Measurements from ENCODE around the gene SLC22A1. TPM values are rescaled to one million over a fixed set of nuclear protein-coding genes. Genes with fewer than 3 reads are reported as not detected.
A peak's percentile ranks its signal among the peaks of the same experiment; 100 is the strongest.

Gene SLC22A1
- total and polyA plus RNA-seq, 2 of the 13 experiments (the other 11 are each of a cell fraction or from before 2014, with no cell fraction given), result 0.80 to 0.87 TPM

- TF ChIP-seq ZNF296 (CRISPR knock-in tag; conservative IDR thresholded peaks at IDR 0.05) (no peak), FOXM1 (CRISPR knock-in tag; IDR thresholded peaks at IDR 0.05) (no peak), ZGPAT (CRISPR knock-in tag; IDR thresholded peaks at IDR 0.05) (no peak), KDM2A (CRISPR knock-in tag; IDR thresholded peaks at IDR 0.05; ENCODE audit: borderline replicate concordance, low read depth) (no peak), SKIL (CRISPR knock-in tag; IDR thresholded peaks at IDR 0.05; ENCODE audit: borderline replicate concordance) (no peak), ATF1 (CRISPR knock-in tag; IDR thresholded peaks at IDR 0.05) (no peak), ZNF10 (CRISPR knock-in tag; IDR thresholded peaks at IDR 0.05; ENCODE audit: borderline replicate concordance, low read depth) (no peak), ZNF33A (CRISPR knock-in tag; IDR thresholded peaks at IDR 0.05; ENCODE audit: borderline replicate concordance) (no peak), IRF2 (CRISPR knock-in tag; IDR thresholded peaks at IDR 0.05) (0 out of 2 replicates have a peak, but pooled peaks have one; percentile 16), ZMAT5 (CRISPR knock-in tag; IDR thresholded peaks at IDR 0.05; ENCODE audit: borderline replicate concordance, low read depth) (no peak), RBAK (CRISPR knock-in tag; IDR thresholded peaks at IDR 0.05) (no peak), U2AF1 (optimal IDR thresholded peaks at IDR 0.05; ENCODE audit: low read depth, low read length) (no peak), SP5 (CRISPR knock-in tag; IDR thresholded peaks at IDR 0.05; ENCODE audit: borderline replicate concordance, low read depth) (no peak), ZNF3 (CRISPR knock-in tag; IDR thresholded peaks at IDR 0.05) (peak; percentile 86), ZBTB2 (CRISPR knock-in tag; IDR thresholded peaks at IDR 0.05; ENCODE audit: low read depth) (no peak), SMC3 (IDR thresholded peaks at IDR 0.05; ENCODE audit: low read length) (peak; percentile 94), ZNF124 (CRISPR knock-in tag; IDR thresholded peaks at IDR 0.05) (no peak), ELF3 (CRISPR knock-in tag; IDR thresholded peaks at IDR 0.05) (no peak), ZMYM3 (CRISPR knock-in tag; IDR thresholded peaks at IDR 0.05) (no peak), SIX4 (CRISPR knock-in tag; IDR thresholded peaks at IDR 0.05) (no peak), GATA4 (IDR thresholded peaks at IDR 0.05; ENCODE audit: borderline replicate concordance, low read depth) (no peak), ZMAT3 (CRISPR knock-in tag; conservative IDR thresholded peaks at IDR 0.05) (no peak; the same call in 1 of the 2 replicates), BORCS8-MEF2B (CRISPR knock-in tag; IDR thresholded peaks at IDR 0.05) (peak; percentile 67; the same call in 1 of the 2 replicates), AHR (CRISPR knock-in tag; IDR thresholded peaks at IDR 0.05) (no peak), ZNF331 (CRISPR knock-in tag; IDR thresholded peaks at IDR 0.05) (0 out of 2 replicates have a peak, but pooled peaks have one; percentile 33), TRIM24 (CRISPR knock-in tag; IDR thresholded peaks at IDR 0.05) (no peak)
Measured at GRCh38 chr6:160137989-160138835, 16.6 kb downstream of the SLC22A1 start (continued).

All from HepG2 (cell line).